ENCODE results near the gene DDA1. TPM values are rescaled to one million over a fixed set of nuclear protein-coding genes. Genes with fewer than 3 reads are reported as not detected.

DDA1 gene
- total and polyA plus RNA-seq, 2 of the 13 experiments (the other 11 are each of a cell fraction or from before 2014, with no cell fraction given) = 24.5 to 26.0 TPM

DNA sequence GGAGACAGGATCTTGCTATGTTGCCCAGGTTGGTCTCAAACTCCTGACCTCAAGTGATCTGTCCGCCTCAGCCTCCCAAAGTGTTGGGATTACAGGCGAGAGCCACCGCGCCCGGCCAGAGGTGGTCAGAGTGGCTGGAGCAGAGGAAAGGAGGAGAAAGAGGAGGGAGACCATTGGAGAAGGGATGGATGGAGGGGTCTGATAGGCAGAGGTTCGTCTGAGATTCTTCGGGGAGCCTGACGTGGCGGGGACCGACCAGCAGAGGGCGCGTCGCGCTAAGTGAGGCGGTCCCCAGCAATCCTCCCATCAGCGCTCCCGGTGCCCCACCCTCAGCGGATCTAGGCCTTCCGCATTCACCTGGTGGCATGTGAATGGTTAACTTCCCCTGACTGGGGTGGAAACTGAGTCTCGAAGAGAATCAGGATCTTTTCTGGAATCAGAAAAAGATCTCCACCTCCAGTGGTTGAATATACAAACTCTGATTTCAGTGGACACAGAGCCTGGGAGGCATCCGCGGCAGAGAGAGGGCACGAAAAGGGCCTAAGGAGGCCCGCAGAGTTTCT lies 36.8 kb downstream of the DDA1 start (continued):
- TF ChIP-seq SMAD3 (CRISPR knock-in tag; IDR thresholded peaks at IDR 0.05) (no peak), NRL (CRISPR knock-in tag; IDR thresholded peaks at IDR 0.05; ENCODE audit: borderline replicate concordance) (0 out of 2 replicates have a peak, but pooled peaks have one; percentile 41), AKAP8 (CRISPR knock-in tag; IDR thresholded peaks at IDR 0.05) (no peak), ZNF205 (CRISPR knock-in tag; IDR thresholded peaks at IDR 0.05) (0 out of 2 replicates have a peak, but pooled peaks have one; percentile 42), SNRNP70 (IDR thresholded peaks at IDR 0.05; ENCODE audit: low read depth, low read length) (no peak), SP4 (CRISPR knock-in tag; IDR thresholded peaks at IDR 0.05) (no peak), ZNF232 (CRISPR knock-in tag; IDR thresholded peaks at IDR 0.05; ENCODE audit: borderline replicate concordance) (no peak), RFX5 (IDR thresholded peaks at IDR 0.05; ENCODE audit: low read depth, low read length) (no peak), ZNF567 (CRISPR knock-in tag; IDR thresholded peaks at IDR 0.05; ENCODE audit: borderline replicate concordance) (no peak), YEATS2 (CRISPR knock-in tag; IDR thresholded peaks at IDR 0.05; ENCODE audit: borderline replicate concordance) (no peak), ZNF17 (CRISPR knock-in tag; IDR thresholded peaks at IDR 0.05) (no peak), ZNF224 (CRISPR knock-in tag; IDR thresholded peaks at IDR 0.05) (no peak), ZSCAN21 (CRISPR knock-in tag; IDR thresholded peaks at IDR 0.05; ENCODE audit: borderline replicate concordance) (no peak), ZBTB42 (CRISPR knock-in tag; IDR thresholded peaks at IDR 0.05) (no peak), HNF1A (IDR thresholded peaks at IDR 0.05; ENCODE audit: low read depth) (no peak), HNF1A (CRISPR knock-in tag; IDR thresholded peaks at IDR 0.05; ENCODE audit: borderline replicate concordance) (no peak), HDAC1 (CRISPR knock-in tag; IDR thresholded peaks at IDR 0.05) (no peak), SIN3A (IDR thresholded peaks at IDR 0.05; ENCODE audit: borderline replicate concordance, low read depth, low read length) (no peak), ZNF788 (CRISPR knock-in tag; IDR thresholded peaks at IDR 0.05; ENCODE audit: borderline replicate concordance) (peak; percentile 36; the same call in 1 of the 2 replicates), ONECUT2 (CRISPR knock-in tag; IDR thresholded peaks at IDR 0.05) (no peak)
- TF ChIP-seq, protein P1, sequence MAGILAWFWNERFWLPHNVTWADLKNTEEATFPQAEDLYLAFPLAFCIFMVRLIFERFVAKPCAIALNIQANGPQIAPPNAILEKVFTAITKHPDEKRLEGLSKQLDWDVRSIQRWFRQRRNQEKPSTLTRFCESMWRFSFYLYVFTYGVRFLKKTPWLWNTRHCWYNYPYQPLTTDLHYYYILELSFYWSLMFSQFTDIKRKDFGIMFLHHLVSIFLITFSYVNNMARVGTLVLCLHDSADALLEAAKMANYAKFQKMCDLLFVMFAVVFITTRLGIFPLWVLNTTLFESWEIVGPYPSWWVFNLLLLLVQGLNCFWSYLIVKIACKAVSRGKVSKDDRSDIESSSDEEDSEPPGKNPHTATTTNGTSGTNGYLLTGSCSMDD (CRISPR knock-in tag; IDR thresholded peaks at IDR 0.05) = no peak
- TF ChIP-seq, protein P2, sequence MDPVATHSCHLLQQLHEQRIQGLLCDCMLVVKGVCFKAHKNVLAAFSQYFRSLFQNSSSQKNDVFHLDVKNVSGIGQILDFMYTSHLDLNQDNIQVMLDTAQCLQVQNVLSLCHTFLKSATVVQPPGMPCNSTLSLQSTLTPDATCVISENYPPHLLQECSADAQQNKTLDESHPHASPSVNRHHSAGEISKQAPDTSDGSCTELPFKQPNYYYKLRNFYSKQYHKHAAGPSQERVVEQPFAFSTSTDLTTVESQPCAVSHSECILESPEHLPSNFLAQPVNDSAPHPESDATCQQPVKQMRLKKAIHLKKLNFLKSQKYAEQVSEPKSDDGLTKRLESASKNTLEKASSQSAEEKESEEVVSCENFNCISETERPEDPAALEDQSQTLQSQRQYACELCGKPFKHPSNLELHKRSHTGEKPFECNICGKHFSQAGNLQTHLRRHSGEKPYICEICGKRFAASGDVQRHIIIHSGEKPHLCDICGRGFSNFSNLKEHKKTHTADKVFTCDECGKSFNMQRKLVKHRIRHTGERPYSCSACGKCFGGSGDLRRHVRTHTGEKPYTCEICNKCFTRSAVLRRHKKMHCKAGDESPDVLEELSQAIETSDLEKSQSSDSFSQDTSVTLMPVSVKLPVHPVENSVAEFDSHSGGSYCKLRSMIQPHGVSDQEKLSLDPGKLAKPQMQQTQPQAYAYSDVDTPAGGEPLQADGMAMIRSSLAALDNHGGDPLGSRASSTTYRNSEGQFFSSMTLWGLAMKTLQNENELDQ (CRISPR knock-in tag; IDR thresholded peaks at IDR 0.05; ENCODE audit: borderline replicate concordance) = no peak
- TF ChIP-seq, protein P3, sequence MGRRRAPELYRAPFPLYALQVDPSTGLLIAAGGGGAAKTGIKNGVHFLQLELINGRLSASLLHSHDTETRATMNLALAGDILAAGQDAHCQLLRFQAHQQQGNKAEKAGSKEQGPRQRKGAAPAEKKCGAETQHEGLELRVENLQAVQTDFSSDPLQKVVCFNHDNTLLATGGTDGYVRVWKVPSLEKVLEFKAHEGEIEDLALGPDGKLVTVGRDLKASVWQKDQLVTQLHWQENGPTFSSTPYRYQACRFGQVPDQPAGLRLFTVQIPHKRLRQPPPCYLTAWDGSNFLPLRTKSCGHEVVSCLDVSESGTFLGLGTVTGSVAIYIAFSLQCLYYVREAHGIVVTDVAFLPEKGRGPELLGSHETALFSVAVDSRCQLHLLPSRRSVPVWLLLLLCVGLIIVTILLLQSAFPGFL (CRISPR knock-in tag; IDR thresholded peaks at IDR 0.05) = no peak
